Smooth muscle cell (in vitro differentiated cells): Measurements from ENCODE around the gene SEC23B. TPM values are rescaled to one million over a fixed set of nuclear protein-coding genes. Genes with fewer than 3 reads are reported as not detected.

Experiments used
- DNase-seq: peaks from one replicate; lab custom pipeline; 2025; ENCODE audit not compliant: unreplicated experiment; lab: John Stamatoyannopoulos, UW
- H2AFZ ChIP-seq: fragments of 200-600 bp; sonication (generic); 2 replicates; pipeline ENCODE4 v1.6.0; 2016; ENCODE audit warnings: antibody characterized with exemption, low read depth, mild to moderate bottlenecking
- H3F3A ChIP-seq: fragments of 200-600 bp; sonication (generic); 2 replicates; pipeline ENCODE4 v1.6.0; 2017; ENCODE audit warnings: antibody characterized with exemption, low read depth
- H3K27ac ChIP-seq: fragments of 200-600 bp; sonication (generic); 2 replicates; pipeline ENCODE4 v1.5.1; 2016; ENCODE audit warnings: low read depth, mild to moderate bottlenecking
- H3K27me3 ChIP-seq: fragments of 200-600 bp; sonication (generic); 2 replicates; pipeline ENCODE4 v1.6.1; 2016; ENCODE audit warnings: low read depth, mild to moderate bottlenecking
- H3K36me3 ChIP-seq: fragments of 200-600 bp; sonication (generic); 2 replicates; pipeline ENCODE4 v1.5.1; 2016; ENCODE audit warnings: low read depth
- H3K4me1 ChIP-seq: fragments of 200-600 bp; sonication (generic); 2 replicates; pipeline ENCODE4 v1.5.1; 2016; ENCODE audit warnings: low read depth
- H3K4me2 ChIP-seq: fragments of 200-600 bp; sonication (generic); 2 replicates; pipeline ENCODE4 v1.6.0; 2016; ENCODE audit warnings: mild to moderate bottlenecking
- H3K4me3 ChIP-seq: fragments of 200-600 bp; sonication (generic); 2 replicates; pipeline ENCODE4 v1.5.1; 2016; ENCODE audit warnings: mild to moderate bottlenecking
- H3K79me2 ChIP-seq: fragments of 200-600 bp; sonication (generic); 2 replicates; pipeline ENCODE4 v1.6.0; 2016; ENCODE audit warnings: low read depth, mild to moderate bottlenecking
- H3K9ac ChIP-seq: fragments of 200-600 bp; sonication (generic); 2 replicates; pipeline ENCODE4 v1.6.0; 2016; ENCODE audit warnings: low read depth
- H3K9me3 ChIP-seq: fragments of 200-600 bp; sonication (generic); replicated peaks from 2 replicates; pipeline ENCODE4 v1.5.1; 2016; ENCODE audit warnings: low read depth
- H4K20me1 ChIP-seq: fragments of 200-600 bp; sonication (generic); 2 replicates; pipeline ENCODE4 v1.6.0; 2016; ENCODE audit warnings: low read depth
- CTCF ChIP-seq: fragments of 200-600 bp; sonication (generic); IDR thresholded peaks from 2 replicates; pipeline ENCODE4 v1.5.1; 2017; ENCODE audit warnings: borderline replicate concordance, mild to moderate bottlenecking, antibody characterized with exemption; ENCODE audit not compliant: insufficient read depth, poor library complexity, severe bottlenecking
- WGBS: methylation state at CpG from one replicate; pipeline ENCODE4 v1.1.7; 2016; ENCODE audit warnings: low lambda C conversion rate; 5-methylcytosine and 5-hydroxymethylcytosine counted together
- polyA plus RNA-seq: library from polyadenylated mRNA; unstranded; fragments of >200 nt; fragmentation: Nextera tagmentation; extraction: Ambion mirVana; gene quantifications from 2 replicates; pipeline ENCODE4 v1.2.1, GENCODE V29; 2016
- total RNA-seq: library from RNA; depleted of rRNA; stranded (reverse); fragments of >200 nt; gene quantifications from 2 replicates; pipeline ENCODE4 v1.2.3, GENCODE V29; 2014

Gene SEC23B
- total and polyA plus RNA-seq, 2 experiments from 2014 or later = 53.9 to 55.6 TPM

GRCh38 chr20:18545566-18545965 is 37.8 kb downstream of the SEC23B start:
- Histone ChIP-seq H3K4me3 (no peak overlapping the region), H4K20me1 (no peaks in the 10 kb centered on the region), H3K9ac (no peak overlapping the region), H3K9me3 (no peaks in the 10 kb centered on the region), H2AFZ (no peak overlapping the region), H3K4me1 (no peaks in the 10 kb centered on the region), H3K27me3 (no peaks in the 10 kb centered on the region), H3K4me2 (no peak overlapping the region), H3K27ac (no peak overlapping the region), H3F3A (no peaks in the 10 kb centered on the region), H3K36me3 (peaks cover 15% of the 10 kb centered on the region), H3K79me2 (no peaks in the 10 kb centered on the region)
- 100% methylated on average over 1 of the region's 1 CpG for WGBS
- no peak for DNase-seq
- TF ChIP-seq CTCF = no peak

- no peak for TF ChIP-seq CTCF
- Histone ChIP-seq H3K36me3 (peaks cover 18% of the 10 kb centered on the region), H2AFZ (no peak overlapping the region), H3K27ac (no peak overlapping the region), H4K20me1 (no peaks in the 10 kb centered on the region), H3F3A (no peaks in the 10 kb centered on the region), H3K4me1 (no peaks in the 10 kb centered on the region), H3K27me3 (no peaks in the 10 kb centered on the region), H3K79me2 (no peaks in the 10 kb centered on the region), H3K4me3 (no peak overlapping the region), H3K4me2 (no peak overlapping the region), H3K9me3 (no peaks in the 10 kb centered on the region), H3K9ac (no peak overlapping the region)
- DNase-seq = no peak
- 90% methylated on average over 3 of the region's 3 CpGs for WGBS
These were observed 40.7 kb downstream of the SEC23B start for GRCh38 chr20:18548465-18548864.

- TF ChIP-seq CTCF = no peak
- Histone ChIP-seq H3K4me3 (no peak overlapping the region), H4K20me1 (no peaks in the 10 kb centered on the region), H3K36me3 (peaks cover 10% of the 10 kb centered on the region), H2AFZ (no peak overlapping the region), H3K27ac (no peak overlapping the region), H3K79me2 (no peaks in the 10 kb centered on the region), H3K9me3 (no peaks in the 10 kb centered on the region), H3F3A (no peaks in the 10 kb centered on the region), H3K27me3 (no peaks in the 10 kb centered on the region), H3K9ac (no peak overlapping the region), H3K4me1 (no peaks in the 10 kb centered on the region), H3K4me2 (no peak overlapping the region)
- DNase-seq = no peak
- 67% methylated on average over 8 of the region's 8 CpGs for WGBS
These were observed 46.0 kb downstream of the SEC23B start for GRCh38 chr20:18553746-18554145.
